ENCODE measurements around the gene RFPL3.
"Not testable (repeated sequence)": the region's sequence is repeated elsewhere in the genome, so short reads cannot be mapped to it uniquely, and the experiment has no call there.

RFPL3 gene

DNA sequence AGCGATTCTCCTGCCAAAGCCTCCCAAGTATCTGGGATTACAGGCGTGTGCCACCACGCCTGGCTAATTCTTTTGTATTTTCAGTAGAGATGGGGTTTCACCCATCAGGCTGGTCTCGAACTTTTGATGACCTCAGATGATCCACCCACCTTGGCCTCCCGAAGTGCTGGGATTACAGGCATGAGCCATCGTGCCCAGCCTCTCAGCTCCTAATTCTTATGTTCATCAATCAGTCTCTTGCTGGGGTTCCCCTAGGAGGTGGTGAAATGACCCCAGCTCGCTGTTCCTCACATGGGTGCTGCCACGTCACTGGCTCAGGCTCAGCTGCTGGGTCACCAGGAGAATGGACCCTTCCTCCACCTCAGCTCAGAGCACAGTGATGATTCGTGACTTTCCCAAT, at the start of gene RFPL3:
TSS of gene RFPL3 (plus strand) at position 301 of the 400 bp plus-strand sequence. CDS start 205 bp downstream, outside the sequence.
- not testable (repeated sequence) for DNase-seq

DNA sequence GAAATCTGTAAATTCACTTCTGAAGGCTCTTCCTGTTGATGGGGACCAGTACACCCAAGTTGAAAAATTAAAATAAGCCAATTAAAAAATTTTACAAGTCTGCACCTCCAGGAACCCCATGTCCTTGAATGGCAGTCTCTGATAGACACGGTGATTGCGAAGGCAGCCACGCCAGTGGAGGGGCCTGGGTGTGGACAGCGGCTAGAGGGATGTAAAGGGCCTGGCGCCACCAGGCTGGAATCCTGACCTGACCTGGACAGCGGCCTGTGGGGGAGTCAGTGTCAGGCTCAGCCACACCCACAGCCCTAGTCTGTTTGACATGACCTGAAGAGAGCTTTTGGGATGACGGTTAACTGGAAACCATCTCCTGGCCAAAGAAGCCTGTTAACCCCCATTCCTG, 49.5 kb upstream of the RFPL3 start:
- no peak for DNase-seq

DNA sequence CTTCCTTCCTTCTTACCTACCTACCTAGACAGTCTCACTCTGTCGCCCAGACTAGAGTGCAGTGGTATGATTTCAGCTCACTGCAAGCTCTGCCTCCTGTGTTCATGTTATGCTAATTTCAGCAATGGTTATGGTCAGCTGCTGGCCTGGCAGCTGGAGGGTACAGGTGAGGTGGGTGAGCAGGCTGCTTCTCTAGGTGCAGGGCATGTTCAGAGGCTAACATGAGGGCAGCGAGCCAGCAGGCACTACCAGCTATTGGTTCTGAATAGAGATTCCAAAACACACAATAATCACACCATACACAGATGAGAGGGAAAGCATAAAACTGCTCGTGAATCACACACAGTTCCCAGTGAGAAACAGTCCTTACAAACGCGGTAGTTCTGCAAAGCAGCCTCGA, 48.7 kb upstream of the RFPL3 start:
- no peak for DNase-seq

DNA sequence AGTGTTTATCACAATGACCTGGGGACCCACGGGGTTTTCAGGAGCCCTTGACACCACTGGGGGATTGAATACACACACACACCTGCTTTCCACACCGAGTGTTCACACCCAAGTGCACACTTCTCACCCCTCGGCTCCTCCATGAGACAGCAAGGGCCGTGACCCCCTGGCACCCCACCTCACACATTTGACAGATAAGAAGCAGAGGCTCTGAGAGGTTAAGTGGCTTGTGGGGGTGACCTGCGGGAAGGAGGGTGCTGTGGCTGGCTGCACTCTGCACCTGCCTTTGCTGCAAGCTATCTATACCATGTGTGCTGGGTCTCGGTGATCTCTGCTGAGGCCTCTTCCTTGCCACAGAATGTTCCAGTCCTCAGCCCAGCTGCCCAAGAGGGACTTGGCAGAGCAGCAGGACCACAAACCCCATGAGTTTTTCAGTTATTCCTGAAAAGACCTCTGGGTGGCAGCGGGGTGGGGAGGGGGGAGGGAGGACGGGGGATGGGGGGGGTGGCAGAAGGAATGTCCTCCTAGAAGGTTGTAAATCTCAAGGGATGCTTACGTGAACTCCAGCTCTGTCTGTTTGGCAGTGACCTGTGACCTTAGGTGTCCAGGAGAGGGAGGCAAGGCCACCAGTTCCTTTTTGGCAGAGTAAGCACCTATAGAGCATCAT, 47.9 kb upstream of the RFPL3 start:
- DNase-seq: no peak

DNA sequence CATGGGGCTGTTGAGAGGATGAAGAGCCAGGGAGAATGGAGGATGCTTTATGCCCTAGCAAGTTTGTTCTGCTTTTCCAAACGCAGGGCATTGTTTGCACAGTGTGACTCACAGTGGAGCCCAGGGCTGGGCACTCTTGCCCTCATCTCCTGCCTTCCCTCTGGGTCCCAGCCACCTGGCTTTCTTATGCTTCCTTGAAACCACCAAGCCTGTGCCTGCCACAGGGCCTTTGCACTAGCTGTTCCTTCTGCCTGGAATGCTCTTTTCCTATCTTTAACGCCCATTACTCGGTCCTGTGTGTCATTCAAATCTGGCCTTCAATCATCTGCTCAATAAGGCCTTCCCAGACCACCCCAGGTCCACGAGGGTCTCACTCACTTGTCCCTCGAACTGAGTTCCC, 46.9 kb upstream of the RFPL3 start:
- DNase-seq: no peak

DNA sequence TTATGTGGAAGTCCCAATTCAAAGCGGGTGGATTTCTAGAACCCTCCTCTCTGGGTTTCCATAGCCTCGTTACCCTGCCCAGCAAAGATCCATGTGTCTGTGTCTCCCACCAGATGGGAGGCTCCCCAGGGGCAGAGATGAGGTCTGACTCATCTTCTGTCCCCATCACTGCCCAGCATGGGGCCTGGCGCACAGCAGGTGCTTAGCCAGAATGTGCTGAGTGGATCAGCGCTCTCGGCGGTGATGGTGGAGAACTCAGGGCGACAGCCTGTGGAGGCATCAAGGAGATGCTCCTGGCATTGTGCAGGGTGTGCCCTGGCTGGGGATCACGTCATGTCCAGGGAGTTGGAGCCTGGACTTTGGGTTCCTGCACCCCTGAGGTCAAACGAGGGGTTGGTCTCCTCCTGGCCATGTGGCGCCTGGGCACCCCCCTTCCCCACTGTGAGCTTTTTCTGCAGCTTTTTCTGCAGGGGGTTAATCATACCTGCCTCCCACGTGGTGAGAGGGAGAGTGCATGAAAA, 46.1 kb upstream of the RFPL3 start:
- DNase-seq: no peak

DNA sequence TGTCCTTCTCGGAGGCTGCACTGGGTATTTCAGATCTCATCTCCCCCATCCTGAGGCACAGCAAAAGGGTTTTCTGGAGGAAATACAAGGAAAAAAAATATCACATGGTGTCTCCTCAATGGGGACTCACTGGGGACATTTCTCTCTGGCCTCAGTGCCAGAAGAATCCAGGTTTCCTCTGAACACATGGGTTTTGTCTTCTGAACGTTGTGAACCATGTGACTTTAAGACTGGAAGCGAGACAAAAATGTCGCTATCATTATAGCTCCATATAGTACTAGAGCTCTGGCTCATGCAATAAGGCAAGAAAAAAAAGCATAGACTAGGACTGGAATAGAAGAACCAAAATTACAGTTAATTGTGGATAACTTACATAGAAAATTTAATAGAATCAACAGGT, 44.9 kb upstream of the RFPL3 start:
- DNase-seq: no peak

DNA sequence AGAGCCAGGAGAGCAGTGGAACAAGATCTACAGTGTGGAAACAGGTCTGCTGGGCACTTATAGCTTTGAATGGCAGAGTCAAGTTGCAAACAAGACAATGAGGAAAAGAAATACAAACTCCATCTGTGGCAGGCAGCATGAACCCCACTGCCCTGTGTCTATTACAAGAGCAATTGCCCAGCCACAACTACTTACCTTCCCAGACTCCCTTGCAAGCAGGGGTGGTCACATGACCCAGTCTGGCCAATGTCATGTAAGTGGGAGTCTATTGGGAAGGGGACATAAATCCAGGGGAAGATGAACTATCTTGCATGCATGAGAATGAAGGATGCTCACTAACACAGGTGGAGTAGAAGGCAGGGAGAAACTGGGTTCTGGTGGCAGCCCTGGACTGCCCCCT, 44.1 kb upstream of the RFPL3 start:
- DNase-seq: no peak

DNA sequence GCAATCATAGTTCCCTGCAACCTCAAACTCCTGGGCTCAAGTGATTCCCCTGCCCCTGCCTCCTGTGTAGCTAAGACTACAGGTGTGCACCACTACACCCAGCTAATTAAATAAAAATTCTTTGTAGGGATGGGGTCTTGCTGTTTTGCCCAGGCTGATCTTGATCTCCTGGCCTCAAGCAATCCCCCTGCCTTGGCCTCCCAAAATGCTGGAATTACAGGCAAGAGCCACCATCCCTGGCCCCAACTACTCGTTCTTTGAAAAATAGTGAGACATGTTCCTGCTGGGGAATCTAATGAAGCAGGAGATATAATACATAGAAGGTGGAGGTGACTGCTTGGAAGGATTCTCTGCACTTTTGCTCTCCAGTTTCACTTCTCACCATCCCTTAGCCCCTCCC, 40.1 kb upstream of the RFPL3 start:
- no peak for DNase-seq

DNA sequence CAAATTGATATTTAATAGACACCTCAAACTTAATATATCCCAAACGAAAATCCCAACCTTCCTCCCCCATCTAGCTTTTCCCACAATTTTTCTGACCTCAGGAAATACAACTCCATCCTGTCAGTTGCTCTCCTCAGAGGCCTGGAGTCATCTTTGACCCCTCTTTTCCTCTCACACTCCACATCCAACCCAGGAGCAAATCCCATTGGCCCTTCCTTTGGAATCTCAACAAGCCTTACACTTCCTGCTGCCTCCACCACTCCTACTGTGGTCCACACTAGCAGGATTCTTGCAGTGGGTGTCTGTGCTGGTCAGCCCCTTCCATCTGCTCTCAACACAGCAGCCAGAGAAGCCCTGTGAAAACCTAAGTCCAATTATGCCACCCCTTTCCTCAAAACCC, 39.3 kb upstream of the RFPL3 start:
- DNase-seq: no peak

DNA sequence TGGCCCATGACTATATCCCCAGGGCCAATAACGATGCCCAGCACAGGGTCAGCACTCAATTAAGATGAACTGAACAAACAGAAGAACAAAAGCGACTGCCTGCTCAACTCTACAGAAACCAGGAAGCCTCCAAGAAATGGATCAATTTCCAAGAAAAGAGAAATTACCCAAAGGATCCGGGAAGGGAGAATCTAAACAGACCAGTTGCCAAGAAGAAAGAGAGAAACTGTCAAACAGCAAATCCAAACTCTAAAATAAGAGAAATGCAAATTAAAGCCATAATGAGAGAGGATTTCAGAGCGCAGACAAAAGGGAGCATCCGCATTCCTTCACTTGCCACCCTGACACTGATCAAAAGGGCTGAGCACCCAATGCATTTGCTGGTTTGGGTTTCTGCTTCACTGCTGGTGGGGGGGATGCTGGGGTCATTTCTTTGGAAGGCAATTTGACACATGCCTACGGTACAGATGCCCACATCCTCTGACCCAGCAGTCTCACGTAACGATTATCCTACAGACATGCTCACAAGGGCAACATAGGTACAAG, 37.7 kb upstream of the RFPL3 start:
- DNase-seq: no peak

DNA sequence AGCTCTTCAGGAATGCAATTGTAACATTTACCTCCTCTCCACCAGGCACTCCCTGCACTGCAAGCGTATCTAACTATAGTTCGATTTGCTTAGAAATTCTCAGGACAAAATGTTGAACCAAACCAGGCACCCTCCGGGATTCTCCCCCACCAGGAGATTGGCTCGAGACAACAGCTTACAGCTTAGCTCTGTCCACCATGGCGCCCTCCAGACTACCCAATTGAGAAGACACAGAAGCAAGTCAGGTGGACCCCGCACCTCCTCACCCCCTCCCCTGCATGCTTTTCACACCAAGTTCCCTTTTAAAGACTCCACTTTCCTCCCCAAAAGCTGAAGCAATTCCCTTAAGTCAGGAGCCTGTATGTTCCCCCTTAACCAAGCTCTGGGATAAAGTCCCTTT, 34.7 kb upstream of the RFPL3 start:
- DNase-seq: no peak

DNA sequence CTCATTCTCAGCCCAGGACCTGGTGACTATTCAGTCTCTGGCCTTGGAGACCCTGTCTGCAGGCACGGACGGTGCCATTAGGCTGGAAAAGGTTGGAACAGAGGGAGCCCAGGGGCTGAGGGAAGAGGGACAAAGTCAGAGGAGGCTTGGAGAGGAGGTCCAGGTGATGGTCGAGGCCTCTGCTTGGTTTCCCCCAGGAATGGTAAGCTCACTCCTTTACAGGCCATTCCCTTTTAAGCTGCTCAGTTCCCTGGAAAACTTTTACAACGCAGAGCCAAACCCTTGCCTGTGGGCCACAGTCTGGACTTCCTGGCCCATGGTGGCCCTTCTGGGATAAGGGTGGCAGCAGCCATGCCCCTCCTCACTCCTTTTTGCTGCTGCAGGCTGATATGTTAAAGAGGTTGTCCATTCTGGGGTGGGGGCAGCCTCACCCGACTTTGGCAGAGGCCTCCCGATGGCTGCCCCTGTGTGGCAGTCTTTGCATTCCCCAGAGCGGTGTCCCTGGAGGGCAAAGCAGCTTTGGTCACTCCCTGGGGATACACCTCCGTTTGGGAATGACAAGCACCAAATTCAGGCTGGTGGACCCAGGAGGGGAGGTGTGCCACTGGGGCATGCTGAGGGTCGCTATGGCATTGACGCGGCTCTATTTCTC, 34.0 kb upstream of the RFPL3 start:
- no peak for DNase-seq

DNA sequence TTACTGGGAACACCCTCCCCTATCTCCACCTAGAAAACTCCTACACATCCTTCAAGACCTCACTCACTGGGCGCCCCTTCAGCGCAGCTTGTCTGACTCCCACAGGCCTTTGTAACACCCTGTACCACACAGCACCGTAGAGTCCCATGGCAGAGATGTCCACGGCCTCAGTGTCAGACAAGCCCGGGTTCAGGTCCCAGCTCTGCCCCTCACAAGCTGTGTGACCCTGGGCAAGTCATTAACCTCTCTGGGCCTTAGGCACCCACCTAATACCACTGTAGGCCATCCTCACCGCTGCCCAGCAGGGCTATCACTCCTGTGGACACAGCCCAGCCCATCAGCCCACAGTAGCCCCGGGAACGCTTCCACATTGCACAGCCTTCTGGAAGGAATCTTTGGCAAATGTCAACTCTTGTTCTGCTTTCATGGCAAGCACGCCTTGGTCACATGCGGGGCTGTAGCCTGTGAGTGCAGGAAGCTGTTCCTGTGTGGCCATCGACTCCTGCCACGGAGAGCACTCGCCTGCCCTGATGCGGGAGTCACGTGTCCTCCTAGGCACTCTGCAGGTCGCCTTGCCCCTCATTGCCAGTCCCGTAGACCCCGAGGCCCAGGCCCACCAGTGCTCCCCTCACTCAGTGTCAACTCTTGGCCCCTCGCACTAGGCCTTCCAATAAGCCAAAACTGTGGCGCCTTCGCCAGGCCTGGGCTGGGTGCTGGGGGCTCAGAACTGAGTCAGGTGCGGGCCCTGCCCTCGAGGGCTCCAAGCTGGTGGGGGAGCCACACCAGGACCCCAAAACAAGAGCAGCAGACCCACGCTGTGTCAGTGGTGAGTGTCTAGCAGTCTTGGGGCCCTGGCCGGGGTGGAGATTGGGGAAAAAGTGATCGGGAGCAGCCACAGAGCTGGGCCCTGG, 32.9 kb upstream of the RFPL3 start:
- no peak for DNase-seq

DNA sequence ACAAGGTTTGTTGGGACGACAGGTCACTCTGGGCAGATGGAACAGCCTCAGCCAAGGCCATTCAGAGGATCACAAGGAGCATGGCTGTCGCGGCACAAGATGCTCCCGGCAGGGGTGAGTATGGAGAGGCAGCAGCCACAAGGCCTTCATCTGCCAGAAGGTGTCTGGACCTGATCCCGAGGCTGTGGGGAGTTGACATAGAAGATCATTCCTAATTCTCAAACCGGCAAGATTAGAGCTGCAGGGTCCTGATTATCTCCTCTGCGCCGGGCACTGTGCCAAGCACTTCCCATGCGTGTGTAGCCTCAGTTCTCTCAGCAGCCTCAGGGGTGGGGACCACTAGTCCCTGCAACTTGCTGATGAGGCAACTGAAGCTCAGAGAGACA, 32.3 kb upstream of the RFPL3 start:
- DNase-seq: no peak

DNA sequence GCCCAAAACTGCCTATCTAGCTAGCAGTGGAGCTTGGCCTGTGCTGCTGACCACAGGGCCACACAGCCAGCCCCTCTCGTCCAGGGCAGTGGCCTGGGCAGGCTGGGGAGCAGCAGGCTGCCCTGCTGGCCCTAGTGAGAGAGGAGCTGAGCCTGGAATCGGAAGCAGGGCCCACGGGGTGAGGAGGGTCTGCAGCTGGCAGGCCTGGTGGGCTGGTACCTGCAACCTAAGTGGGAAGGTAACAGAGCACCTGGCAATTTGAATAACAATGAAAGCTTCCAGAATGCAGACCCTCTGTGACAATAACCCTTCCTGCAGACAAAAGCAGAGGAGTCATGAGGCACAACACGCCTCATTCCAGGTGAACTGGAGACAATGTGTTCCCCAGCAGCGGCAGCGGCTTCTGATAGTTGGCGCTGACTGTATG, 31.8 kb upstream of the RFPL3 start:
- no peak for DNase-seq

DNA sequence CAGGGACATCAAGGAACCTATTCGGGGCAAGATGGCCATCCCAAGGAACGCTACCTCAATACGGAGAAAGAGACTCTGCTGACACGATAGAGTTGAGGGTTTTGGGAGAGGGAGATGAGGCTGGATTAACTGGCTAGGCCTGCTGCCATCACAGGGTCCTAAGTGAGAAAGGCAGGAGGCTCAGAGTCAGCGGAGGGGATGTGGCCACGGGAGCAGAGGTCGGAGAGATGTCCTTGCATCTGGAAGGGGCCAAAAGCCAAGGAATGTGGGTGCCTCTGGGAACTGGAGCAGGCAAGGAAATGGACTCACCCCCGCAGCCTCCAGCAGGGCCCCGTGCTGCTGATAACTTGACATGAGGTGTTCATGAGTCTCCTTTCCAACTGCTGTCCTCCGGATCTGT, 31.0 kb upstream of the RFPL3 start:
- DNase-seq: no peak

DNA sequence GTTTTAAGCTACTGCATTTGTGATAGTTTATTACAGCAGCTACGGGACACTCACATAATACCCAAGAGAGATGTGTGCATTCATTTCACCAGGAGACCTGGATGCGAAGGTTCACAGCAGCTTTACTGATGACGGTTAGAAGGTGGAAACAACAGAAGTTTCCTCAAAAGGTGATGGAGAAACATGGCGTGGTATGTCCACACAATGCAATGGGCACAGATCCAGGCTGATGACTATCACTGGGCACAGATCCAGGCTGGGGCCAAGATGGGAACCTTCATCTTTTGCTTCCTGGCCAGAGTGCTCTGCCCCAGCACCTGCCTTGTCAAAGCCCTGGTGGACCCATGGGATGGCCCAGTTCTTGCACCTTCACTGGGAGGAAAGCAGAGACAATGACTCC, 30.6 kb upstream of the RFPL3 start:
- DNase-seq: no peak

DNA sequence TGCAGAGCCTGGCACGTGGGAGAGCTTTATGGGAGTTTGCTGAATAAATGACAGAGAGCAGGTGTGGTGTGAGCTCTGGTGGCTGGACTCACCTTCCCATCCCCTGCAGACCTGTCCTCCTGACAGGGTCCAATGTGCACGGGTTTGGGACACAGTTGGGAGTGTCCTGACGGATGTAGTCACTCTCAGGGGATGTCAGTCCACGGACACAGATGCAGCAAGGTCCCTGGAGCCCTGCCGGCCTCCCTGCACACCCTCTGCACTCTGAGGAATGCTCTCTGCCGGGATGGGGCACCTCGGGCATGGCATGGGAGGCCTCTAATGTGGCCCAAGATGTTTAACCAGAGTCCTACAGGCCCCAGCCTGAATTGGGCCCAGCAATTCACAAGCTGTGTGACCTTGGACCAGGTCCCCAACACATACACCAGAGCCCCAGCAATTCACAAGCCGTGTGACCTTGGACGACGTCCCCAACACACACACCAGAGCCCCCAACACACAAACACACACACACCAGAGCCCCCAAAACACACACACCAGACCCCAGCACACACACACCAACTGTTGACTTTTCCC, 30.0 kb upstream of the RFPL3 start:
- no peak for DNase-seq

DNA sequence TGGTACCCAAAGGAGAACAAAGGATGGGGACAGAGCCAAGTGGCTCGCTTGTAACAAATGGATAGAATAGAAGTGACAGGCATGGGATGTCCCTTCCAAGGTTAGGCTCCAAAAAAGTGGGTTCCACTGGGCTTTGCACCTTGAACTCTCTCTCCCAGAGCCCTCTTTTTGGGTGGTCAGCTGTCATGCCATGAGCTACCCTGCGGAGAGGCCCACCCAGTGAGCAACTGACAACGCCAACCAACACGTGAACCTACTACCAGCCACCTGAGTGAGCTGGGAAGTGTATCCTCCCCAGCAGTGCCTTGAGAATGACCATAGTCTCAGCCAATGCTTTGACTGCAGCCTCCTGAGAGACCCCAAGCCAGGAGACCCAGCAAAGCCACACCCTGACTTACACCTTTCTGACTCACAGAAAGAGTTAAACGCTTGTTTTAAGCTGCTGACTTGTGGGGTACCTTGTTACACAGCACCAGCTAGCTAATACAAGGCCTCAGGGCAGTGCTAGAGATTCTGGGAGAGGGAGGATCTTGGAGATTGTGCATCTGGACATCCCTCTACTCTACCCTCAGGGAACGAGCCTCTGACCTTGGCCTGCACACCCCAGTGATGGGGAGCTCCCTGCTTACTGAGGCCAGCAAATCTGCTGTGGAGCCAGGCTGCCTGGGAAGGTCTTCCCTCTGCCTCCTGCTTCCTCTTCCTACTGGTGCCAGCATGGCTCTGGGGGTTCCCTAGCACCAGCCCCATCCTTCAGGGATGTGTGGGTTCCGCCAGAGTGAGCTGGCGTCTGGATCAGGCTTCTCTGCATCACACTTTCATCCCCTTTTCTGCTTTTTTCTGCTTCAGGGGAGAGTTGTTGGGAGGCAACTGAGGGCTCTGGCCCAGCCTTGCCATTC, 29.1 kb upstream of the RFPL3 start:
- no peak for DNase-seq

DNA sequence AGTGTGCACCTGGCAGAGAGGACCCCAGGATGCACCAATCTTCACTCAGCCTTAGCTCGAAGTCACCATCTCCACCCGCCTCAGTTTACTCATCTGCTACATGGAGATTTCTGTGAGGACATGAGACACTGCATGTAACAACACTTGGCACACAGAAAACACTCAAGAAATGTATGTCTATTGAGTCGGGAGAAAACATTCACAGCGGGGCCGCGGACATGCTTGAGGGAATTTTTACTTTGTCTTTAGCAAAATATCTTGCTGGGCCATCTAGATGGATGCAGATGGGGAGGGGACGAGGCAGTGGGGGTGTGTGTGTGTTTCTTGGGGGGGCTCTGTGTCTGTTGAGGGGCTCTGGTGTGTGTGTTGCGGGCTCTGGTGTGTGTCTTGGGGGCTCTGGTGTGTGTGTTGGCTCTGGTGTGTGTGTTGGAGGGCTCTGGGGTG, 28.4 kb upstream of the RFPL3 start:
- no peak for DNase-seq
